OCI-LY3 (cell line): ENCODE measurements around the gene HILPDA.

Source experiments
- H2AFZ ChIP-seq: fragments of 200-600, 300-600 bp; shearing (Covaris generic); 2 replicates; pipeline ENCODE4 v1.6.0; 2014; ENCODE audit warnings: antibody characterized with exemption, low read depth, low read length
- H3K27ac ChIP-seq: fragments of 200-600, 300-600 bp; sonication (generic); 2 replicates; pipeline ENCODE4 v1.5.1; 2014; ENCODE audit warnings: mild to moderate bottlenecking, low read length, moderate library complexity, mixed read lengths
- H3K27me3 ChIP-seq: fragments of 200-600, 300-600 bp; sonication (generic); 2 replicates; pipeline ENCODE4 v1.6.1; 2014; ENCODE audit warnings: low read depth, low read length, mixed read lengths
- H3K36me3 ChIP-seq: fragments of 200-600, 300-600 bp; sonication (generic); replicated peaks from 2 replicates; pipeline ENCODE3; 2014; ENCODE audit warnings: low read depth, low read length, mixed read lengths
- H3K4me1 ChIP-seq: fragments of 300-600, 200-600 bp; sonication (generic); 2 replicates; pipeline ENCODE4 v1.6.1; 2014; ENCODE audit warnings: low read length, mixed read lengths
- H3K4me2 ChIP-seq: fragments of 200-600, 300-600 bp; sonication (generic); 2 replicates; pipeline ENCODE4 v1.6.1; 2014; ENCODE audit warnings: low read length, mixed read lengths
- H3K4me3 ChIP-seq: fragments of 300-600, 200-600 bp; sonication (generic); 2 replicates; pipeline ENCODE4 v1.5.1; 2014; ENCODE audit warnings: antibody characterized with exemption, mild to moderate bottlenecking, low read length, moderate library complexity
- H3K79me2 ChIP-seq: fragments of 300-600, 200-600 bp; shearing (Covaris generic); 2 replicates; pipeline ENCODE4 v1.6.1; 2014; ENCODE audit warnings: mild to moderate bottlenecking, low read length, mixed read lengths
- H3K9ac ChIP-seq: fragments of 300-600, 200-600 bp; shearing (Covaris generic); 2 replicates; pipeline ENCODE4 v1.6.0; 2014; ENCODE audit warnings: mild to moderate bottlenecking, low read length, moderate library complexity
- H3K9me3 ChIP-seq: fragments of 200-600, 300-600 bp; shearing (Covaris generic); 2 replicates; pipeline ENCODE4 v1.6.1; 2014; ENCODE audit warnings: low read length, mixed read lengths; ENCODE audit not compliant: insufficient read depth
- H4K20me1 ChIP-seq: fragments of 200-600, 300-600 bp; sonication (generic); 2 replicates; pipeline ENCODE4 v1.6.1; 2016; ENCODE audit warnings: low read length, mixed read lengths; ENCODE audit not compliant: insufficient read depth
- EZH2phosphoT487 ChIP-seq: fragments of 200-600 bp; shearing (Covaris generic); IDR thresholded peaks from 2 replicates; pipeline ENCODE4 v1.6.1; 2018; ENCODE audit warnings: antibody characterized with exemption, mixed run types, low read depth
- TF ChIP-seq, protein P1 (sequence below): fragments of 200-600, 300-600 bp; sonication (generic); IDR thresholded peaks from 2 replicates; pipeline ENCODE4 v1.5.1; 2014; ENCODE audit warnings: antibody characterized with exemption, low read length, low read depth

The HILPDA gene, protein sequence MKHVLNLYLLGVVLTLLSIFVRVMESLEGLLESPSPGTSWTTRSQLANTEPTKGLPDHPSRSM

DNA sequence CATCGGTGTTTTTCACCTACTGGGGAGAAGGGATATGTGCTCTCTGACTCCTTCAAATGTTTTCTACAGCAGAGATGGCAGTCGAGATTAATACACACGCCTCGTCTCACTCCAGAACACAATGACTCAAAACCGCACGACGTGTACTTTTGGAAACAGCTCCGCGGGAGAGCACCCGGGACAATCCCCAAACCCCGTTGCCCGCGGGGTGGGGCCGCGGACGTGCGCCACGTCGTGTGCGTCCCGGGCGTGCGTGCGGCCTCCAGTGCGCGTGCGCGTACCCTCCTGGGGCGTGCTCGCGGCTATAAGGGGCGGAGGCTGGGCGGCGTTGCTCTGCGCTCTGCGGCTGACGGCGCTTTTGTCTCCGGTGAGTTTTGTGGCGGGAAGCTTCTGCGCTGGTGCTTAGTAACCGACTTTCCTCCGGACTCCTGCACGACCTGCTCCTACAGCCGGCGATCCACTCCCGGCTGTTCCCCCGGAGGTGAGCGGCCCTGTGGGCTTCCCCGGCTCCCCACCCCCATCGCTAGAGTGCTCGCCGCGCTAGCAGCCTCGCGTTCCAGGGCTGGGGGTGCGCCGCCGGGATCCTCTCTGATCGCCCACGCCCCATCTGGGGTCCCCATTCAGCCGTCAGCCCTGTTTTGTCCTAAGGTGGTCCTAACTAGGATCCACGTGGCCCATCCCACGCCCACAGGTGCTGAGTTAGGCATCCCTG, at the start of gene HILPDA:
HILPDA (plus strand) TSS at position 336 of the 712 bp plus-strand sequence. CDS start 1,391 bp downstream, outside the sequence.
- no peaks in the 10 kb centered on the region for H3K27me3 ChIP-seq
- peaks cover 35% of the 10 kb centered on the region for H4K20me1 ChIP-seq
- H3K4me3 ChIP-seq: peak within 1 kb of the TSS; percentile 96
- peak within 1 kb of the TSS; percentile 98 for H3K9ac ChIP-seq
- peaks cover 73% of the 10 kb centered on the region for H3K4me1 ChIP-seq
- peaks cover 32% of the 10 kb centered on the region for H3K36me3 ChIP-seq
- H3K79me2 ChIP-seq: peaks cover 49% of the 10 kb centered on the region
- TF ChIP-seq, protein P1, sequence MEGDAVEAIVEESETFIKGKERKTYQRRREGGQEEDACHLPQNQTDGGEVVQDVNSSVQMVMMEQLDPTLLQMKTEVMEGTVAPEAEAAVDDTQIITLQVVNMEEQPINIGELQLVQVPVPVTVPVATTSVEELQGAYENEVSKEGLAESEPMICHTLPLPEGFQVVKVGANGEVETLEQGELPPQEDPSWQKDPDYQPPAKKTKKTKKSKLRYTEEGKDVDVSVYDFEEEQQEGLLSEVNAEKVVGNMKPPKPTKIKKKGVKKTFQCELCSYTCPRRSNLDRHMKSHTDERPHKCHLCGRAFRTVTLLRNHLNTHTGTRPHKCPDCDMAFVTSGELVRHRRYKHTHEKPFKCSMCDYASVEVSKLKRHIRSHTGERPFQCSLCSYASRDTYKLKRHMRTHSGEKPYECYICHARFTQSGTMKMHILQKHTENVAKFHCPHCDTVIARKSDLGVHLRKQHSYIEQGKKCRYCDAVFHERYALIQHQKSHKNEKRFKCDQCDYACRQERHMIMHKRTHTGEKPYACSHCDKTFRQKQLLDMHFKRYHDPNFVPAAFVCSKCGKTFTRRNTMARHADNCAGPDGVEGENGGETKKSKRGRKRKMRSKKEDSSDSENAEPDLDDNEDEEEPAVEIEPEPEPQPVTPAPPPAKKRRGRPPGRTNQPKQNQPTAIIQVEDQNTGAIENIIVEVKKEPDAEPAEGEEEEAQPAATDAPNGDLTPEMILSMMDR: no peak
- no peak for TF ChIP-seq EZH2phosphoT487
- no peaks in the 10 kb centered on the region for H3K9me3 ChIP-seq
- 0 out of 2 replicates have a peak within 1 kb of the TSS, but pooled peaks have one; percentile 40 for H2AFZ ChIP-seq
- H3K27ac ChIP-seq: peak within 1 kb of the TSS; percentile 98
- peak within 1 kb of the TSS; percentile 99 for H3K4me2 ChIP-seq

DNA sequence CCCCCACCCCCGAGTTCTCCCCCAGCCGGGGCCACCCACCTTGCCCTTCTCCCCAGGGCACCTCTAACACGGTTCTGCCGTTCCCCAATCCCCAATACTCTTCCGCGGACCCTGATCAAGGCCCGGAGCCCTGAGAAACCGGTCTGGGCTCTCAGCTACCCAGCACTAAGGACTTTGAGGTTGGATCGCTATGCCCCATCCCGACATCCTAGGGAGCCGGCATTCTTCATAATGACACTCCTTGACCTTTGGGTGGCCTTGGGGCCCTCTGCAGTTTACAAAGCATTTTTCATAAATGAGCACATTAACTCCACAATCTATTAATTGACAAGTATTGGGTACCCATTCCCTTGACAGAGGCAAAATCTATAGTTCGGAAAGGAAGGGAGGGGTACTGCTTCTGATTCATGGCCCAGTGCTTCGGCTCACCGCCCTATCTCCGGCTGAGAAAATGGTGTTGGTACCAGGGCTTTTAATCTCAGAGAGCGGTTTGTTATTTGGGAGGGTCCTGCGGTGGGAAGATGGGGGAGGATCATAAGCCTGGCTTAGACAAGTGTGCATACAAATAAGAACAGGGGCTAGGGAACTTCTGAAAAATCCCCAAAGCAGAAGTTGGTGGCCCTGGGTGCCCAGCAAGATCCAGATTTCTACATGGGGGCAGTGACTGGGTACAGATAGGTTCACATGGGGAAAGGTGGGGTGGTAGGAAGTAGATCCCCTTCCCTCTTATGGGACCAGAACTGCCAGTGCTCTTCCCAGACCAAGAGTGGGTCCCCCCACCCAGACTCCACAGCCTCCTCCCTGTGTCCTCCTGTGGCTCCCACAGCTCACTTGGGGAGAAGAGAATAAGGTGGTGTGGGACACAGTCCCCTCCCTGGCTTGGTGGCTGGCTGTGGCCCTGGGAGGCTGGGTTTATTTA, 49.1 kb upstream of the HILPDA start:
- TF ChIP-seq EZH2phosphoT487: no peak
- peaks cover 9% of the 10 kb centered on the region; the same call in 1 of the 2 replicates for H4K20me1 ChIP-seq
- H3K4me1 ChIP-seq: peaks cover 44% of the 10 kb centered on the region
- H3K4me2 ChIP-seq: peak overlapping the region; percentile 71
- peak overlapping the region; percentile 93 for H3K4me3 ChIP-seq
- peak overlapping the region; percentile 22; the same call in 1 of the 2 replicates for H3K9ac ChIP-seq
- no peak overlapping the region for H2AFZ ChIP-seq
- peaks cover 28% of the 10 kb centered on the region for H3K79me2 ChIP-seq
- peaks cover 3% of the 10 kb centered on the region for H3K36me3 ChIP-seq
- H3K27me3 ChIP-seq: 0 out of 2 replicates have a peak, but pooled peaks cover 4% of the 10 kb centered on the region
- H3K9me3 ChIP-seq: no peaks in the 10 kb centered on the region
- H3K27ac ChIP-seq: peak overlapping the region; percentile 7; the same call in 1 of the 2 replicates

DNA sequence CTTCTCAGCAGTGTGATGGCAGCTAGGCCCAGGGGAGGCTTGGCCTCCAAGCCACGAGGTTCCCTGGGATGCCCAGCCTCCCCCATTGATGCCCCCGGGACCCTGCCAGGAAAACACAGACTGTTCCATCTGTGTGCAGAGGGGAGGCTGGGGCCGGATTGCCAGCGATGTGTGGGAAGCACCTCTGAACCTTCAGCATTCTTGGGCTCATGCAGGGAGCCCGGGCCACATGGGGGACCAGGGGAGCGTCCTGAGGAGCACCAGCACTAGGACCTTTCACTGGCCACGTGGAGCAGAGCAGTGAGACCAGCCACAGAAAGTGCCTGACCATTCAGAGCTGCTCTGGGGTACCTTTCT, 48.5 kb upstream of the HILPDA start:
- H3K27ac ChIP-seq: peak overlapping the region; percentile 7; the same call in 1 of the 2 replicates
- H2AFZ ChIP-seq: no peak overlapping the region
- H3K27me3 ChIP-seq: 0 out of 2 replicates have a peak, but pooled peaks cover 4% of the 10 kb centered on the region
- 0 out of 2 replicates have a peak overlapping the region, but pooled peaks have one; percentile 93 for H3K4me3 ChIP-seq
- H4K20me1 ChIP-seq: peaks cover 9% of the 10 kb centered on the region; the same call in 1 of the 2 replicates
- peaks cover 28% of the 10 kb centered on the region for H3K79me2 ChIP-seq
- no peaks in the 10 kb centered on the region for H3K9me3 ChIP-seq
- H3K9ac ChIP-seq: peak overlapping the region; percentile 22; the same call in 1 of the 2 replicates
- H3K4me2 ChIP-seq: peak overlapping the region; percentile 71; the same call in 1 of the 2 replicates
- TF ChIP-seq, protein P1: no peak
- no peak for TF ChIP-seq EZH2phosphoT487
- peaks cover 44% of the 10 kb centered on the region for H3K4me1 ChIP-seq
- H3K36me3 ChIP-seq: peaks cover 3% of the 10 kb centered on the region
